GM12891 (cell line): ENCODE measurements around the gene TRNT1.

Source experiments
- DNase-seq: peaks from one replicate; pipeline ENCODE4 v3.0.0; 2011; ENCODE audit warnings: low spot score; ENCODE audit not compliant: insufficient read length
- FAIRE-seq: peaks from 2 replicates; lab custom pipeline; 2011; peaks lifted over from hg19 to GRCh38; lab: Jason Lieb, UNC
- PAX5 ChIP-seq: IDR thresholded peaks from 2 replicates; pipeline ENCODE4 v1.6.1; 2011; ENCODE audit warnings: low read length, moderate library complexity, mild to moderate bottlenecking; ENCODE audit not compliant: insufficient read depth, severe bottlenecking
- POLR2A ChIP-seq: IDR thresholded peaks from 2 replicates; pipeline ENCODE4 v1.6.1; 2011; ENCODE audit warnings: low read depth, low read length, control low read depth
- POLR2AphosphoS5 ChIP-seq: IDR thresholded peaks from 2 replicates; pipeline ENCODE4 v1.6.1; 2011; ENCODE audit warnings: low read depth, low read length, control low read depth
- POU2F2 ChIP-seq: IDR thresholded peaks from 2 replicates; pipeline ENCODE4 v1.6.1; 2011; ENCODE audit warnings: low read depth, mild to moderate bottlenecking, control low read depth, low read length, moderate library complexity
- SPI1 ChIP-seq: IDR thresholded peaks from 2 replicates; pipeline ENCODE4 v1.6.1; 2011; ENCODE audit warnings: low read depth, low read length, control low read depth
- TAF1 ChIP-seq: IDR thresholded peaks from 2 replicates; pipeline ENCODE4 v1.6.1; 2011; ENCODE audit warnings: low read depth, low read length, control low read depth

The TRNT1 gene

DNA sequence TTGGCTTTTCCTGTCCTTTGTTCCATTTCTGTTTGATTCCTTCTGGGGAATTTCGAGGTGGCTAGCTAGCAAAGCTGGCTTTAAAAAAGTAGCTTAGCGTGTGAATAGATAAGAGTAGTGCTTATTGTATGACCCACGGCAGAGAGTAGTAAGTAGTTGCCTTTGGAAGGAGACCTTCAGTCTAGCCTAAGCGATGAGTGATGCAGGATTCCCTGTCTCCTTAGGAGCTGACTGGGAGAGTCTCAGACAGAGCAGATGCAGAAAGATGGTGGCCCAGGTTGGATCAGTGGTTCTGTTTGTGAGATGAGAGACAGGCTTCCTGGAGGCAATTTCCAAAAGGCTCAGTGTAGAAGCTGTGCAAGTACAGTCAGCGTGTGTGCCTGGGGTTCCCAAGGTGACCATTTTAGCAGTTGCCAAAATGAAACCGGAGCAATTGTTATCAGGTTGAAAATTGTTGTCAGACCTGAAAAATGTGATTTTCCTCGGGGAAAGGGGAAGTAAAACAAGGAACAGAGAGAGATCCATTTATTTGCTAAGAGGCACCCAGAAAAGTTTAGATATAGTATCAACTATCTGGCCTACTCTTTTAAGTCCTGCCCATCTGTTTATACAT is 15.9 kb upstream of the TRNT1 start:
- peak; percentile 55 for FAIRE-seq
- no peak for DNase-seq
- no peak for TF ChIP-seq PAX5
- TF ChIP-seq POU2F2: no peak
- no peak for TF ChIP-seq TAF1
- no peak for TF ChIP-seq POLR2AphosphoS5
- no peak for TF ChIP-seq POLR2A
- TF ChIP-seq SPI1: peak; percentile 40; the same call in 1 of the 2 replicates

DNA sequence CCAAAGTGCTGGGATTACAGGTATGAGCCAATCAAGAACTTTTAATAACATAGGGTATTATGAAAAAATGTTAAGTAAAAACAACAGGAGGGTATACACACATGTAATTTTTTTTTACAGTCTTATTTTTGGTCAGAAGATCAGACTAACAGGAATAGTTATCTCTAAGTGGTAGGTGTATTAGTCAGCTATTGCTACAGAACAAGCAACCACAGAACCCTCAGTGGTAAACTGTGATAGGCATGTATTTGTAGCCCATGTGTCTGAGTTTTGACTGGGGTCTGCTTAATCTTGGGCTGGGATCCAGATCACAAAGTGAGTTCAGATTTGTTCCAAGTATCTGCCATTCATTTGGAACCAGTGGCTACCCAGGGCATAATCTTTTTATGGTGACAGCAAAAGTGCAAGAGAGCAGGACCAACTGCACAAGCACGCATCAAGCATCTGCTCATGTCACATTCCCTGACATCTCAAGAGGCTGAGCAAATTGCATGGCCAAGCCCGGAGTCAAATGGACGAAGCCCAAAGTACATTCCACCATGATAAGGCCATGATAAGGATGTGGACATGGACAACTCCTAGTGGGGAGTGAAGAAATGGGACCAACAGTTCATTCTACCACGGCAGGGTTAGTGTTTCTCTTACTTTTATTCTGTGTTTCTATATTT is 13.6 kb upstream of the TRNT1 start:
- DNase-seq (no peak), FAIRE-seq (peak; percentile 63)
- no peak for TF ChIP-seq PAX5
- TF ChIP-seq POLR2AphosphoS5: no peak
- no peak for TF ChIP-seq SPI1
- TF ChIP-seq POLR2A: no peak
- no peak for TF ChIP-seq POU2F2
- TF ChIP-seq TAF1: no peak

DNA sequence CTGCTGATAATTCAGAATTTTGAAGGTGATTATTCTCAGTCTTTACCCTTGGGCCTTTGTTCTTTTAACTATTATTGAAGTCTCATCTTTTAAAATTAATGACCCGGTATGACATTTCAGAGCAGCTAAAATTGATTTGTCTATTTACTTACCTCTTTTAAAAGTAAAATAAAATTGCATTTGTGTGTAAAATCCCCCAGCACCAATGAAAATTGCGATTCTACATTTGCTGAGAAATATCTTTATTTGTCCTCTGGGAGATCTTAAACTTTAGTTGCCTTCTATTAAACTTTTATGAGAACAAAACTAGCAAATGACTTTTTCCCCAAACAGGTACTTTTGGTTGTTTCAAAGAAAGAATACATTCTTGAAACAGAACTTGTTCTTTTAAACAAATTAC is 9.1 kb upstream of the TRNT1 start:
- no peak for DNase-seq
- FAIRE-seq: no peak
- TF ChIP-seq POLR2AphosphoS5: no peak
- no peak for TF ChIP-seq POLR2A
- TF ChIP-seq SPI1: no peak
- TF ChIP-seq POU2F2: no peak
- no peak for TF ChIP-seq TAF1
- no peak for TF ChIP-seq PAX5

DNA sequence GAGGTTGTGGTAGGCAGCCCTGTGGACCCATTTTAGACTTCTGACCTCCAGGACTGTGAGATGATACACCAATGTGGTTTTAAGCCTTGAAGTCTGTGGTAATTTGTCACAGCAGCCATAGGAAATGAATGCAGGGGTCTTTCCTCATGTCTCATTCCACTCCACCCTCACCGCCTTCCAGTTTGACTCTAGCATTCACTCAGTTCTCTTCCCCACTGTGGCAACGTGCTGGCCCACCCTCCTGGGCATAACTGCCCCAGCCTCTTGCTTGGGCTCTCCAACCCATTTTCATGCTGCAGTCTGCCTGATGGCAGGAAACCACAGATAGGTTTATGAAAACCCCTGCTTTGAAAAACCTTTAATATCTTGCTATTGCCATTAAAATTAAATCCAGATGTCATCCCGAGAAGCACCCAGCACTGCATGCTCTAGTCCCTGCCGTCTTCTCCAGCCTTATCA is 7.3 kb upstream of the TRNT1 start:
- TF ChIP-seq TAF1: no peak
- no peak for TF ChIP-seq SPI1
- no peak for TF ChIP-seq PAX5
- TF ChIP-seq POLR2AphosphoS5: no peak
- no peak for TF ChIP-seq POU2F2
- TF ChIP-seq POLR2A: no peak
- FAIRE-seq (no peak), DNase-seq (no peak)

DNA sequence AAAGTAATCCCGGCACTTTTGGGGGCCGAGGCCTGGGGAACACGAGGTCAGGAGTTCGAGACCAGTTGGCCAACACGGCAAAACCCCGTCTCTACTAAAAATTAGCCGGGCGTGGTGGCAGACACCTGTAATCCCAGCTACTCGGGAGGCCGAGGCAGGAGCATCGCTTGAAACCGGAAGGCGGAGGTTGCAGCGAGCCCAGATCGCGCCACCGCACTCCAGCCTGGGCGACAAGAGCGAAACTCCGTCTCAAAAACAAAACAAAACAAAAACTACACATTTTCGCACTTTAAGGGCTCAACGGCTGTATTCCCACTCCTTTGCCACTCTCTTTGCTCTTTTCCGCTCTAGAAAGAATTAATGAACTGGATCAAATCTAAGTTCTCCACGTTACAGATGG is 763 bp upstream of the TRNT1 start:
- TF ChIP-seq SPI1: no peak
- no peak for TF ChIP-seq POU2F2
- TF ChIP-seq PAX5: no peak
- TF ChIP-seq POLR2A: no peak
- no peak for TF ChIP-seq TAF1
- DNase-seq (no peak), FAIRE-seq (no peak)

DNA sequence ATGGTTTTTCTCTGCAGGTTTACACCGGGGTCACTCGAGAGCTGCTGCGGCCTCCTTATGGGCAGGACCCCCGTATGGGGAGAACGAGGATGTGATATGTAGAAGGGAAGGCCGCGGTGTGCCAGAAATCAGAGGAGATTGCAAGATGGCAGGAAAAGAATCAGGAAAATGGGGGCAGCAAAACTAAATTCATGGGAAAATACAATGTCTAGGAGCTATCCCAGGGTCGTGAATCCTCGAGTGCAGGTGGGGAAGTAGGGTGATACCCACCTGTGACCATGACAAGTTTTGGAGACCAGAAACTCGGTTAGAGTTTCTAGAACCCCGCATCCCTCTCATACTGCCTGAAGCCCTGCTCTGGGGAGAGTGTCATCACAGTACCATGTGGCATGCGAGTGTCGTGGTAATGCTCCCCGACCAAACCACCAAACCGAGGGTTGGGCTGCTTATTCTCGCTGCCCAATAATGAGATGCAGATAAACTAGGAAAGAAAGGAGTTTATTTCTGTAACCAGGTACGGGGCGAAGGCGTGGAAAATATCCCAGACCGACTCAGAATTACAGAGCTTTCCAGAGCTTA is 781 bp downstream of the TRNT1 start:
- peak; percentile 8 for DNase-seq
- peak; percentile 69 for FAIRE-seq
- TF ChIP-seq SPI1 (no peak), POLR2A (peak; percentile 55), POU2F2 (no peak), POLR2AphosphoS5 (no peak), TAF1 (no peak)

DNA sequence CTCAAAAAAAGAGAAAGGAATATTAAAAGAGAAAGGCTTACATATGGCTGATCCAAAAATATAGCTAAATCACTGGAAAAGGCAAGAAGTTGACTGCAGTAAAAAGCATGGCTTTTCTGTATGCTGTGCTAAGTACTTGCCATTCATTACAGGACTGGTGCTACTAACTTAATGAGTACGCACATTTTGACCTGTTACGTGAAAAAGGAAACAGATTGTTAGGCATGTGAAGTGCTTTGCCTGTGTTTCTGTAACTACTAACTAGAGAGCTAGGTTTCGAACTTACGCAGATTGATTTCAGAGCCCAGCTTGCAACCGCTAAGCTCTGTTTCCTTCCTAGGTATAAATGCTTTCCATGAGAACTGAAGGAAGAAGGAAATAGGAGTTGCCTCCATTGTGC is 2.8 kb downstream of the TRNT1 start:
- DNase-seq: no peak
- no peak for TF ChIP-seq PAX5
- no peak for TF ChIP-seq TAF1
- no peak for TF ChIP-seq POLR2A
- TF ChIP-seq POLR2AphosphoS5: no peak
- no peak for FAIRE-seq

DNA sequence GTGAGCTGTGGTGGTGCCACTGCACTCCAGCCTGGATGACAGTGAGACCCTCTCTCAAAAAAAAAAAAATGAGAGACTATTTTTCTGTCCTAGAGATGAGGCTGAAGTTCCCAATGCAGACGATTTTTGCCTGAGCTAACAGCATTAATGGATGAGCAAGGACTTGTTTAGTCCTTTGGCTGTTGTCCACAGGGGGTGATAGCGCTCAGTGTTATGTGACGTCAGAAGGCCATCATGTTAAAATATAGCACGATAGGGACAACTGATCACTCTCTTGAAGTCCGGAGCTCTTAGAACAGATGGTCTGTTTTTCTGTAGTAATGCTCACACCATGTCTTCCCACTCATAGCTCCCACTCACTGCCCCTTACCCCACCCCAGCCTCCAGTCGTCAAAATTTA is 6.8 kb downstream of the TRNT1 start:
- TF ChIP-seq SPI1: no peak
- no peak for TF ChIP-seq POLR2A
- TF ChIP-seq POU2F2: no peak
- TF ChIP-seq POLR2AphosphoS5: no peak
- TF ChIP-seq TAF1: no peak
- no peak for TF ChIP-seq PAX5
- FAIRE-seq (peak; percentile 40), DNase-seq (no peak)

DNA sequence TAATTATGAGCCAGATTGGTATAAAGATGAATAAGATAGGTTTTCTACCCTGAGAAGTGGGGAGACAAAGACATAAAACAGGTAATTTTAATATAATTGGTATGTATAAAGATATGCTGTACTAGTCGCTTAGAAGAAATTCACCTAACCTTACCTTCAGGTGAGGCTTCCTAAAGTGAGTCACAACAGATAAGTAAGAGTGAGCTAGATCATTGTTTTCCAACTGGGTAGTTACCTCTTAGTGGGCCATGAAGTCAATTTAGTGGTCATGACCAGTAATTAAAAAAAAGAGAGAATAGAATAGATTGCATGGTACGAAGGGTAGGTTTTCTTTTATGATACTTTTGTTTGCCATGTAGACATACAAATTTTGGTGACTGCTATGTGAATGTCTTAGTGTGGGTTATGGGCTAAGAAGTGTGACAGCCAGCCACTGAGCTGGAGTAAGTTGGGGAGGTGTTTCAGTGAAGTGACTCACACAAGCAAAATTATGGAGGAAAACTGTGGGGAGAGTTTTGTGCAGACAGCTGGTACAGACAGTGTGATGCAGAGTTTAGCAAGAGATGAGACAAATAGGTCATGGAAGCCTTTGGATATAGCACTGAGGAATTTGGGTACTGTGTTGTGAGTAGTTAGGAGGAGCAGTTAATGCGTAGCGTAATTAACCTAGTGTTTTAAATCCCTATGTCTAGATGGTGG is 8.2 kb downstream of the TRNT1 start:
- no peak for DNase-seq
- TF ChIP-seq SPI1: no peak
- TF ChIP-seq PAX5: no peak
- TF ChIP-seq TAF1: no peak
- TF ChIP-seq POLR2A: no peak
- TF ChIP-seq POLR2AphosphoS5: no peak
- TF ChIP-seq POU2F2: no peak

DNA sequence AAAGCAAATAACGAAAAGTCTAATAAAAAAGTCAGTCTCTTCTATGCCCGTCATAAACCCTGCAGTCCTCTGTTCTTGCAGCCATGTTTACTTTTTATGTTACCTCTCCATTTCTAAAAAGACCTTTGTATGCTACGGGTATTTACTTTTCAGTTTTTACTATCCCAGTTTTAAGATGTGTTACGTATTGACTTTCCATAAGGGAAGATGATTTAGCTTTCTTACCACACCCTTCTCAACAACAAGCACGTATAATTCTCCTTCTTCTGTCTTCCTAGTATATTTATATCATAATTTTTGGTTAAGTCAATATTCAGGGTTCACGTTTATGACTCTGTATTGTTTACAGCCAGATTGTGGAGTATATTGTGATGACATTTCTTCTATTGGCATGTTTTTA is 10.8 kb downstream of the TRNT1 start:
- FAIRE-seq (no peak), DNase-seq (no peak)
- TF ChIP-seq POU2F2: no peak
- no peak for TF ChIP-seq POLR2A
- TF ChIP-seq SPI1: no peak
- no peak for TF ChIP-seq PAX5
- no peak for TF ChIP-seq TAF1
- TF ChIP-seq POLR2AphosphoS5: no peak

More for the DNA sequence above, 8.2 kb downstream of the TRNT1 start:
- FAIRE-seq: peak; percentile 56
